BE2C (cell line): ENCODE measurements around the gene DLG2.

Source experiments
- DNase-seq: peaks from one replicate; pipeline ENCODE4 v3.0.0-alpha.2; 2020
- H3K27me3 ChIP-seq: fragments of 250-450 bp; sonication (Bioruptor Pico); 2 replicates; pipeline ENCODE4 v1.5.1; 2020; ENCODE audit warnings: mild to moderate bottlenecking
- H3K36me3 ChIP-seq: fragments of 250-450 bp; sonication (Bioruptor Pico); 2 replicates; pipeline ENCODE4 v1.5.1; 2020; ENCODE audit warnings: mild to moderate bottlenecking
- H3K4me1 ChIP-seq: fragments of 250-450 bp; sonication (Bioruptor Pico); 2 replicates; pipeline ENCODE4 v1.5.1; 2020
- H3K4me3 ChIP-seq: 2 replicates; pipeline ENCODE4 v1.5.1; 2011; ENCODE audit warnings: low read depth, low read length
- H3K9me3 ChIP-seq: fragments of 250-450 bp; sonication (Bioruptor Pico); 2 replicates; pipeline ENCODE4 v1.5.1; 2020
- CTCF ChIP-seq: IDR thresholded peaks from 2 replicates; pipeline ENCODE4 v1.5.1; 2012; ENCODE audit warnings: mild to moderate bottlenecking, low read depth, low read length

DLG2 gene

GRCh38 chr11:83639995-83640758 lies 1987.0 kb downstream of the DLG2 start:
- DNase-seq: no peak
- TF ChIP-seq CTCF: no peak
- Histone ChIP-seq H3K27me3 (no peaks in the 10 kb centered on the region), H3K4me3 (no peak overlapping the region), H3K36me3 (no peaks in the 10 kb centered on the region), H3K4me1 (no peaks in the 10 kb centered on the region), H3K9me3 (no peaks in the 10 kb centered on the region)

GRCh38 chr11:83635166-83635565 lies 1992.0 kb downstream of the DLG2 start:
- Histone ChIP-seq H3K36me3 (no peaks in the 10 kb centered on the region), H3K4me1 (no peaks in the 10 kb centered on the region; the same call in 1 of the 2 replicates), H3K9me3 (no peaks in the 10 kb centered on the region), H3K27me3 (no peaks in the 10 kb centered on the region), H3K4me3 (no peak overlapping the region)
- no peak for TF ChIP-seq CTCF
- no peak for DNase-seq

- H3K4me1 ChIP-seq: peaks cover 15% of the 10 kb centered on the region
- no peak for TF ChIP-seq CTCF
- no peaks in the 10 kb centered on the region for H3K36me3 ChIP-seq
- H3K9me3 ChIP-seq: no peaks in the 10 kb centered on the region
- no peak overlapping the region for H3K4me3 ChIP-seq
- DNase-seq: no peak
- no peaks in the 10 kb centered on the region for H3K27me3 ChIP-seq
These were observed 1996.9 kb downstream of the DLG2 start for GRCh38 chr11:83630211-83630610.

- DNase-seq: no peak
- Histone ChIP-seq H3K4me1 (peaks cover 15% of the 10 kb centered on the region), H3K27me3 (no peaks in the 10 kb centered on the region), H3K4me3 (no peak overlapping the region), H3K9me3 (no peaks in the 10 kb centered on the region), H3K36me3 (no peaks in the 10 kb centered on the region)
- no peak for TF ChIP-seq CTCF
These were observed 1997.4 kb downstream of the DLG2 start for GRCh38 chr11:83629775-83630174.

GRCh38 chr11:83628622-83629355 lies 1998.4 kb downstream of the DLG2 start:
- Histone ChIP-seq H3K4me1 (peaks cover 15% of the 10 kb centered on the region), H3K27me3 (no peaks in the 10 kb centered on the region), H3K36me3 (no peaks in the 10 kb centered on the region), H3K9me3 (no peaks in the 10 kb centered on the region), H3K4me3 (no peak overlapping the region)
- TF ChIP-seq CTCF: no peak
- no peak for DNase-seq

- H3K4me3 ChIP-seq: no peak overlapping the region
- H3K9me3 ChIP-seq: no peaks in the 10 kb centered on the region
- DNase-seq: no peak
- no peaks in the 10 kb centered on the region for H3K27me3 ChIP-seq
- H3K36me3 ChIP-seq: no peaks in the 10 kb centered on the region
- peaks cover 15% of the 10 kb centered on the region for H3K4me1 ChIP-seq
- no peak for TF ChIP-seq CTCF
These were observed 2001.8 kb downstream of the DLG2 start for GRCh38 chr11:83625336-83625735.
